PC-9 (cell line): ENCODE measurements around the gene TOR4A.

Experiments used
- CTCF ChIP-seq: fragments of 200-600 bp; sonication (generic); conservative IDR thresholded peaks from 2 replicates; pipeline ENCODE4 v1.6.1; 2017; ENCODE audit warnings: mixed run types, antibody characterized with exemption, mild to moderate bottlenecking, moderate library complexity
- EZH2 ChIP-seq: fragments of 200-600 bp; sonication (generic); IDR thresholded peaks from 2 replicates; pipeline ENCODE4 v1.8.0; 2017; ENCODE audit warnings: antibody characterized with exemption, low read depth

GRCh38 chr9:137310189-137311052 is 32.9 kb downstream of the TOR4A start:
- no peak for TF ChIP-seq CTCF
- no peak for TF ChIP-seq EZH2
